ENCODE measurements around the gene GALT.
"Not testable (repeated sequence)": the region's sequence is repeated elsewhere in the genome, so short reads cannot be mapped to it uniquely, and the experiment has no call there.

The GALT gene

GRCh38 chr9:34627716-34628655 is 18.5 kb upstream of the GALT start:
- no peak for DNase-seq (ENCODE audit: low spot score)

GRCh38 chr9:34628656-34629490 is 17.6 kb upstream of the GALT start, which contains the start of gene ARID3C:
Gene ARID3C, minus strand, starts transcription at chr9:34629066. Its CDS starts 1,052 bp downstream, at chr9:34628014.
- no peak for DNase-seq (ENCODE audit: low spot score)

GRCh38 chr9:34629491-34629808 is 17.0 kb upstream of the GALT start:
- no peak for DNase-seq (ENCODE audit: low spot score)

GRCh38 chr9:34630402-34631154 is 15.9 kb upstream of the GALT start:
- DNase-seq (ENCODE audit: low spot score), result no peak

- DNase-seq (ENCODE audit: low spot score), result no peak
Observed at GRCh38 chr9:34633166-34633565, 13.3 kb upstream of the GALT start.

- peak; percentile 67 for DNase-seq (ENCODE audit: low spot score)
Observed at GRCh38 chr9:34633851-34634550, 12.5 kb upstream of the GALT start.

- no peak for DNase-seq (ENCODE audit: low spot score)
Observed at GRCh38 chr9:34634551-34635248, 11.8 kb upstream of the GALT start.

- DNase-seq (ENCODE audit: low spot score), result no peak
Observed at GRCh38 chr9:34635556-34635955, 10.9 kb upstream of the GALT start.

- no peak for DNase-seq (ENCODE audit: low spot score)
Observed at GRCh38 chr9:34636791-34637355, 9.6 kb upstream of the GALT start.

GRCh38 chr9:34637356-34638137 is 8.9 kb upstream of the GALT start, which contains the start of gene SIGMAR1:
Gene SIGMAR1, minus strand, starts transcription at chr9:34637787. Its CDS starts 90 bp downstream, at chr9:34637697.
- DNase-seq (ENCODE audit: low spot score), result peak; percentile 93

- no peak for DNase-seq (ENCODE audit: low spot score)
Observed at GRCh38 chr9:34638138-34638445, 8.4 kb upstream of the GALT start.

GRCh38 chr9:34639322-34639721 is 7.2 kb upstream of the GALT start:
- DNase-seq (ENCODE audit: low spot score), result not testable (repeated sequence)

GRCh38 chr9:34642679-34643078 is 3.8 kb upstream of the GALT start:
- DNase-seq (ENCODE audit: low spot score), result no peak

- DNase-seq (ENCODE audit: low spot score), result no peak
Observed at GRCh38 chr9:34644766-34645314, 1.6 kb upstream of the GALT start.

GRCh38 chr9:34647084-34647403 is 569 bp downstream of the GALT start:
- DNase-seq (ENCODE audit: low spot score), result no peak

GRCh38 chr9:34647651-34648050 is 1.2 kb downstream of the GALT start:
- no peak for DNase-seq (ENCODE audit: low spot score)

- DNase-seq (ENCODE audit: low spot score), result no peak
Observed at GRCh38 chr9:34648673-34649072, 2.2 kb downstream of the GALT start.

GRCh38 chr9:34650816-34651215 is 4.3 kb downstream of the GALT start:
- no peak for DNase-seq (ENCODE audit: low spot score)

GRCh38 chr9:34651321-34651720 is 4.8 kb downstream of the GALT start:
- no peak for DNase-seq (ENCODE audit: low spot score)
